Measurements from ENCODE around the gene CYB561. TPM values are rescaled to one million over a fixed set of nuclear protein-coding genes. Genes with fewer than 3 reads are reported as not detected.

Gene CYB561
- total and polyA plus RNA-seq, 2 of the 4 experiments (the other 2 are of a cell fraction): 2.5 to 3.0 TPM

DNA sequence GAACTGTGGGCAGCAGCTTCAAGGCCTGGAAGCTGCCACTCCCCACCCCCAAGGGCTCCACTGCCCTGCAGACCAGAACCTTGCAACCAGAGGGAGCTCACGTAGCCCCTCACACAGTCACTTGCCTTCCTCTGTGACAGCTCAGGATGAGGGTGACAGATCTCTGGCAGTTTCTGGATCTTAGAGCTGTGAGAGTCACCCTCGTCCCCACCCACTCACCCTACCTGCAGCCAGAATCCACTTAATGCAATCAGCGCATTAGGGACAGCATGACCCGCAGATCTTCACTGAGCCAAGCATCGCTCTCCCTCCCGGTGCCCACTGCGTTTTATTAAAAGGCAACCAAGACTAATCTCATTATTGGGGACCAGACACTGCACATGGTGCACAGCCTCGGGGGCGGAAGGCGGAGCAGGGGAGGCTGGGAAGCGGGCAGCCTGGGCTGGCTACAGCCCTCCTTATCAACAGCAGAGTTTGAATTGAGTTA lies 3.5 kb downstream of the CYB561 start:
- Histone ChIP-seq H3K56ac (ENCODE audit: extremely low read depth, insufficient read depth, low read length) (no peak overlapping the region), H3K14ac (replicated peaks; ENCODE audit: low read depth, low read length) (no peak overlapping the region), H4K8ac (ENCODE audit: low read depth in 2 of 2, low read length in 2 of 2) (no peak overlapping the region), H3K79me1 (ENCODE audit: low read depth in 1 of 2, low read length in 2 of 2) (no peaks in the 10 kb centered on the region), H2BK20ac (ENCODE audit: low read depth, low read length) (no peak overlapping the region), H3K27me3 (ENCODE audit: control insufficient read depth, insufficient read depth, low read length) (no peaks in the 10 kb centered on the region), H3K4me2 (ENCODE audit: low read depth, low read length) (no peak overlapping the region), H3K9me1 (ENCODE audit: insufficient read depth, low read length) (no peaks in the 10 kb centered on the region), H3K9ac (ENCODE audit: low read depth, low read length) (no peak overlapping the region), H3K4ac (ENCODE audit: low read depth, low read length) (no peak overlapping the region), H2AFZ (replicated peaks; ENCODE audit: low read length, poor library complexity) (no peak overlapping the region), H3K9me3 (ENCODE audit: control insufficient read depth, insufficient read depth, low read length) (no peaks in the 10 kb centered on the region), H3K36me3 (ENCODE audit: control insufficient read depth, insufficient read depth, low read length) (no peaks in the 10 kb centered on the region), H4K20me1 (ENCODE audit: insufficient read depth, low read length) (no peaks in the 10 kb centered on the region), H2AK9ac (replicated peaks; ENCODE audit: low read depth, low read length, poor library complexity) (peak overlapping the region; percentile 42), H2AK5ac (ENCODE audit: low read depth, low read length) (no peak overlapping the region), H2BK5ac (ENCODE audit: low read depth, low read length, poor library complexity, severe bottlenecking) (no peak overlapping the region), H3K4me3 (ENCODE audit: insufficient read depth, low read depth, low read length) (no peak overlapping the region), H4K5ac (ENCODE audit: low read depth, low read length) (no peak overlapping the region), H3K27ac (ENCODE audit: insufficient read depth, low read length) (no peak overlapping the region), H2BK120ac (ENCODE audit: low read depth, low read length) (no peak overlapping the region), H3K4me1 (ENCODE audit: control insufficient read depth, insufficient read depth, low read length) (peaks cover 4% of the 10 kb centered on the region), H2BK15ac (ENCODE audit: low read depth, low read length) (no peak overlapping the region), H3K18ac (ENCODE audit: low read depth, low read length) (no peak overlapping the region), H4K91ac (ENCODE audit: insufficient read depth, low read depth, low read length) (no peak overlapping the region), H3K23ac (ENCODE audit: low read depth, low read length) (no peak overlapping the region; the same call in 1 of the 2 replicates)
- no peak for TF ChIP-seq FOS (IDR thresholded peaks at IDR 0.05; ENCODE audit: low read depth, low read length)
- no peak for TF ChIP-seq CEBPB (IDR thresholded peaks at IDR 0.05; ENCODE audit: low read depth, low read length)
- no peak for TF ChIP-seq MXI1 (IDR thresholded peaks at IDR 0.05; ENCODE audit: borderline replicate concordance, low read depth, low read length)
- TF ChIP-seq, protein P1, sequence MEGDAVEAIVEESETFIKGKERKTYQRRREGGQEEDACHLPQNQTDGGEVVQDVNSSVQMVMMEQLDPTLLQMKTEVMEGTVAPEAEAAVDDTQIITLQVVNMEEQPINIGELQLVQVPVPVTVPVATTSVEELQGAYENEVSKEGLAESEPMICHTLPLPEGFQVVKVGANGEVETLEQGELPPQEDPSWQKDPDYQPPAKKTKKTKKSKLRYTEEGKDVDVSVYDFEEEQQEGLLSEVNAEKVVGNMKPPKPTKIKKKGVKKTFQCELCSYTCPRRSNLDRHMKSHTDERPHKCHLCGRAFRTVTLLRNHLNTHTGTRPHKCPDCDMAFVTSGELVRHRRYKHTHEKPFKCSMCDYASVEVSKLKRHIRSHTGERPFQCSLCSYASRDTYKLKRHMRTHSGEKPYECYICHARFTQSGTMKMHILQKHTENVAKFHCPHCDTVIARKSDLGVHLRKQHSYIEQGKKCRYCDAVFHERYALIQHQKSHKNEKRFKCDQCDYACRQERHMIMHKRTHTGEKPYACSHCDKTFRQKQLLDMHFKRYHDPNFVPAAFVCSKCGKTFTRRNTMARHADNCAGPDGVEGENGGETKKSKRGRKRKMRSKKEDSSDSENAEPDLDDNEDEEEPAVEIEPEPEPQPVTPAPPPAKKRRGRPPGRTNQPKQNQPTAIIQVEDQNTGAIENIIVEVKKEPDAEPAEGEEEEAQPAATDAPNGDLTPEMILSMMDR (conservative IDR thresholded peaks at IDR 0.05; ENCODE audit: low read depth, low read length): peak; percentile 25; the same call in 1 of the 2 replicates
- TF ChIP-seq RAD21 (IDR thresholded peaks at IDR 0.05; ENCODE audit: low read length): peak; percentile 18; the same call in 1 of the 2 replicates
- TF ChIP-seq RCOR1 (IDR thresholded peaks at IDR 0.05; ENCODE audit: insufficient replicate concordance, low read length): no peak
- no peak for TF ChIP-seq RFX5 (IDR thresholded peaks at IDR 0.05; ENCODE audit: low read depth, low read length)
- TF ChIP-seq SMC3 (IDR thresholded peaks at IDR 0.05; ENCODE audit: low read depth, low read length): peak; percentile 23; the same call in 1 of the 2 replicates
- no peak for TF ChIP-seq NFE2L2 (IDR thresholded peaks at IDR 0.05; ENCODE audit: low read depth, low read length)
- BruUV-seq (replicated peaks): no TSS peak
- intact Hi-C loops (cut with micrococcal nuclease): no loop called here
- CTCF ChIA-PET: no interaction called here
- dilution Hi-C loops (cut with HindIII; ENCODE audit: low sequenced_read_pairs, unreplicated experiment): no loop called here
- 100% methylated on average over 3 of the region's 11 CpGs; no CpG with 5 or more reads in 1 of the 2 experiments for WGBS, 2 experiments (ENCODE audit: extremely low coverage in 2 of 2, insufficient read length in 1 of 2)
- DNase-seq: no peak
- POLR2A ChIA-PET (ENCODE audit: unreplicated experiment): no interaction called here
- in situ Hi-C loops (cut with MboI; ENCODE audit: low sequenced_read_pairs): no loop called here
- no peak for ATAC-seq (ENCODE audit: low read depth)

Measured in IMR-90 (cell line).